ENCODE results near the gene TOR4A.

- TF ChIP-seq CTCF (IDR thresholded peaks at IDR 0.05) (no peak), POLR2A (IDR thresholded peaks at IDR 0.05) (no peak)
Observed at GRCh38 chr9:137266162-137266527, 11.4 kb upstream of the TOR4A start.

Data from gastroesophageal sphincter (tissue), 3 donors.